K562 (cell line): ENCODE results near the gene TBC1D17. TPM values are rescaled to one million over a fixed set of nuclear protein-coding genes. Genes with fewer than 3 reads are reported as not detected.

Experiments
- ATAC-seq: fragments of 200-7000 bp; cut with Tn5 transposase; 3 replicates; pipeline ENCODE4 v1.9.1; 2020; ENCODE audit warnings: moderate library complexity
- BruUV-seq: library from RNA; stranded (reverse); fragments of 400-500 nt; replicated peaks from 2 replicates; lab custom pipeline; 2021; lab: Mats Ljungman, UMichigan
- CTCF ChIA-PET: fragments of 300-600 bp; formaldehyde crosslinking; extraction: SDS; loops from one replicate; lab custom pipeline; 2021; ENCODE audit warnings: low intra/inter-chr PET ratio; lab: Yijun Ruan, JAX
- POLR2A ChIA-PET: fragments of 300-600, 350-650 bp; sonication (Branson Sonifier 250); formaldehyde crosslinking; extraction: SDS; loops from one replicate; lab custom pipeline; 2021; ENCODE audit warnings: antibody characterized with exemption, inconsistent platforms; lab: Yijun Ruan, JAX
- DNase-seq, 4 experiments: peaks; one replicate each; pipeline versions ENCODE4 v3.0.0 to v3.0.0-alpha.2; 2011 to 2018; ENCODE audit warnings: low spot score in 3 of 4, mixed read lengths in 3 of 4; ENCODE audit errors: extremely low read depth in 1 of 4
- FAIRE-seq: peaks from 2 replicates; lab custom pipeline; 2011; peaks lifted over from hg19 to GRCh38; lab: Jason Lieb, UNC
- H2AFZ ChIP-seq: 2 replicates; pipeline ENCODE4 v1.6.0; 2011; ENCODE audit warnings: low read depth, low read length, control low read depth, inconsistent platforms
- H3K27ac ChIP-seq: fragments of 200-600 bp; 3 replicates; pipeline ENCODE4 v1.8.0; 2011; ENCODE audit warnings: low read depth, mild to moderate bottlenecking, control low read depth, inconsistent platforms, low read length, moderate library complexity, mixed read lengths; ENCODE audit errors: extremely low read depth
- H3K27me3 ChIP-seq, 2 experiments: fragments of 300-600 bp in 1 of 2; 2 replicates in 1 of 2; 3 replicates in 1 of 2; pipeline versions ENCODE4 v1.6.0 to v1.8.0; 2011; ENCODE audit warnings: inconsistent platforms in 2 of 2, low read length in 2 of 2, mild to moderate bottlenecking in 1 of 2, mixed read lengths in 1 of 2, moderate library complexity in 1 of 2; ENCODE audit not compliant: control insufficient read depth in 2 of 2, insufficient read depth in 2 of 2
- H3K36me3 ChIP-seq: fragments of 300-600 bp; 3 replicates; pipeline ENCODE4 v1.8.0; 2011; ENCODE audit warnings: mild to moderate bottlenecking, low read length, inconsistent platforms; ENCODE audit not compliant: control insufficient read depth, insufficient read depth
- H3K4me1 ChIP-seq, 2 experiments: fragments of 200-600 bp in 1 of 2; replicated peaks in 1 of 2; 2 replicates in 1 of 2; 3 replicates in 1 of 2; pipeline versions ENCODE4 v1.5.1 to v1.8.0; 2011; ENCODE audit warnings: inconsistent platforms in 2 of 2, low read length in 2 of 2, mild to moderate bottlenecking in 1 of 2, mixed read lengths in 1 of 2, moderate library complexity in 1 of 2; ENCODE audit not compliant: control insufficient read depth in 2 of 2, insufficient read depth in 2 of 2
- H3K4me2 ChIP-seq: 2 replicates; pipeline ENCODE4 v1.6.1; 2011; ENCODE audit warnings: low read length, control low read depth, inconsistent platforms, mixed read lengths; ENCODE audit not compliant: insufficient read depth
- H3K4me3 ChIP-seq: fragments of 200-600 bp; sonication (generic), shearing (Covaris generic); 2 replicates; pipeline ENCODE4 v1.5.1; 2016; ENCODE audit warnings: control low read depth, inconsistent platforms
- H3K79me2 ChIP-seq: fragments of 200-600 bp; 3 replicates; pipeline ENCODE4 v1.8.0; 2011; ENCODE audit warnings: low read length, inconsistent platforms; ENCODE audit not compliant: control insufficient read depth, insufficient read depth
- H3K9ac ChIP-seq, 2 experiments: 2 replicates each; pipeline versions ENCODE4 v1.6.0 to v1.6.1; 2011; ENCODE audit warnings: low read depth in 2 of 2, low read length in 2 of 2, control low read depth in 1 of 2, inconsistent platforms in 1 of 2, mild to moderate bottlenecking in 1 of 2, mixed read lengths in 1 of 2; ENCODE audit not compliant: insufficient read depth in 1 of 2
- H3K9me1 ChIP-seq: one replicate; pipeline ENCODE4 v1.6.0; 2011; ENCODE audit warnings: inconsistent platforms, mild to moderate bottlenecking, low read length, moderate library complexity; ENCODE audit not compliant: control insufficient read depth, insufficient read depth
- H3K9me3 ChIP-seq: replicated peaks from 2 replicates; pipeline ENCODE4 v1.5.1; 2011; ENCODE audit warnings: low read depth, low read length, inconsistent platforms; ENCODE audit not compliant: control insufficient read depth, insufficient read depth
- H4K20me1 ChIP-seq: replicated peaks from 2 replicates; pipeline ENCODE4 v1.6.1; 2011; ENCODE audit warnings: low read length, inconsistent platforms, mixed read lengths; ENCODE audit not compliant: control insufficient read depth, insufficient read depth
- CBFA2T3 ChIP-seq: fragments of 450-650 bp; IDR thresholded peaks from 2 replicates; pipeline ENCODE4 v1.6.1; 2017
- ELF1 ChIP-seq: fragments of 200-800 bp; sonication (Bioruptor generic); IDR thresholded peaks from 2 replicates; pipeline ENCODE4 v1.6.1; 2016; ENCODE audit warnings: missing genetic modification characterization, missing compliant biosample characterization
- GTF2E2 ChIP-seq: fragments of 200-800 bp; sonication (Bioruptor generic); IDR thresholded peaks from 2 replicates; pipeline ENCODE4 v1.6.1; 2016; ENCODE audit warnings: missing genetic modification characterization, missing compliant biosample characterization
- HCFC1 ChIP-seq: IDR thresholded peaks from 2 replicates; pipeline ENCODE4 v1.6.1; 2012; ENCODE audit warnings: low read depth, low read length, improper control_type of control experiment
- HDAC6 ChIP-seq: IDR thresholded peaks from 2 replicates; pipeline ENCODE4 v1.6.1; 2012; ENCODE audit warnings: low read depth, mild to moderate bottlenecking, control low read depth, inconsistent platforms, low read length, moderate library complexity
- HDAC8 ChIP-seq: fragments of 450-650 bp; IDR thresholded peaks from 2 replicates; pipeline ENCODE4 v1.6.1; 2016; ENCODE audit warnings: mild to moderate bottlenecking, missing genetic modification characterization, moderate library complexity, missing compliant biosample characterization
- HMBOX1 ChIP-seq: sonication (generic); IDR thresholded peaks from 2 replicates; pipeline ENCODE4 v1.6.1; 2016
- MCM5 ChIP-seq: fragments of 450-650 bp; IDR thresholded peaks from 2 replicates; pipeline ENCODE4 v1.6.1; 2016; ENCODE audit warnings: low read depth
- NELFE ChIP-seq: IDR thresholded peaks from 2 replicates; pipeline ENCODE4 v1.6.1; 2011; ENCODE audit warnings: mild to moderate bottlenecking; ENCODE audit not compliant: insufficient read depth, insufficient read length
- NR0B1 ChIP-seq: fragments of 450-650 bp; IDR thresholded peaks from one replicate; pipeline ENCODE4 v1.6.1; 2018; ENCODE audit warnings: mild to moderate bottlenecking, moderate library complexity; ENCODE audit not compliant: partially characterized antibody
- XRCC4 ChIP-seq: IDR thresholded peaks from one replicate; pipeline ENCODE4 v1.6.1; 2011; ENCODE audit not compliant: insufficient read depth, insufficient read length; ENCODE audit errors: extremely low read depth
- ZBTB7A ChIP-seq: IDR thresholded peaks from 2 replicates; pipeline ENCODE4 v1.6.1; 2011; ENCODE audit warnings: low read depth, mild to moderate bottlenecking, low read length, moderate library complexity, borderline replicate concordance; ENCODE audit not compliant: control insufficient read depth
- ZNF507 ChIP-seq: conservative IDR thresholded peaks from 2 replicates; pipeline ENCODE4 v1.6.1; 2017; ENCODE audit warnings: missing genetic modification characterization, missing compliant biosample characterization
- ZNF740 ChIP-seq, 3 experiments: fragments of 200-800 bp in 1 of 3; sonication (Bioruptor generic) in 1 of 3; sonication (generic) in 1 of 3; formaldehyde crosslinking in 1 of 3; IDR thresholded peaks; 2 replicates each; pipeline versions ENCODE4 v1.6.1 to v1.8.0; 2016 to 2022; ENCODE audit warnings: mild to moderate bottlenecking in 2 of 3, missing compliant biosample characterization in 2 of 3, missing genetic modification characterization in 2 of 3, missing genetic modification reagents in 1 of 3
- WGBS: fragments of 100-300 bp; shearing (Covaris generic); methylation state at CpG from one replicate; pipeline ENCODE4 v1.1.6; 2016; ENCODE audit warnings: low coverage, mixed read lengths; ENCODE audit not compliant: insufficient coverage; ENCODE audit errors: missing lambda C conversion rate; 5-methylcytosine and 5-hydroxymethylcytosine counted together
- in situ Hi-C: fragments of 300-500 bp; cut with MboI; formaldehyde crosslinking; loops from 4 replicates; pipeline ENCODE4 v1.15.0; 2018; ENCODE audit warnings: inconsistent platforms, mixed read lengths
- intact Hi-C: fragments of 100-400 bp; cut with micrococcal nuclease; formaldehyde crosslinking; loops from 2 replicates; pipeline ENCODE4 v1.14.2; 2022
- polyA plus RNA-seq, 8 experiments: library from polyadenylated mRNA; depleted of rRNA in 4 of 8; stranded (reverse) in 5 of 8; unstranded in 3 of 8; fragments of >200 nt; fragmentation: Nextera tagmentation in 2 of 8; fragmentation: Illumina TruSeq in 1 of 8; extraction: Ambion mirVana in 2 of 8; extraction: Trizol in 1 of 8; gene quantifications; 2 replicates each; pipeline versions ENCODE4 v1.2.1 to v1.2.3, GENCODE V29; 2011 to 2014; ENCODE audit warnings: inconsistent platforms in 1 of 8, missing spikeins in 1 of 8
- total RNA-seq, 7 experiments: library from RNA; depleted of rRNA in 6 of 7; stranded (reverse); fragments of >200 nt in 6 of 7; fragmentation: Illumina TruSeq in 2 of 7; extraction: Trizol in 2 of 7; gene quantifications; 2 replicates each; pipeline versions ENCODE4 v1.2.1 to v1.2.3, GENCODE V29; 2011 to 2021; ENCODE audit warnings: low replicate concordance in 1 of 7

Gene TBC1D17
- total and polyA plus RNA-seq, 9 of the 15 experiments (the other 6 are each of a cell fraction or from before 2014, with no cell fraction given) = 0.42 to 16.0 (median 3.8) TPM

- ChIA-PET POLR2A (interaction anchor here (0.8 to 1.6 kb wide), 3 partner anchors 12 to 145 kb away, joined by 3 to 11 read pairs (median 4); partner anchors contain the start of genes AKT1S1, ATF5, NUP62 and TBC1D17), CTCF (interaction anchor here (0.6 to 0.7 kb wide), 2 partner anchors 53 to 355 kb away, joined by 5 to 6 read pairs; no protein-coding TSS in a partner anchor)
- FAIRE-seq = peak; percentile 29
- 56% methylated on average over 17 of the region's 23 CpGs for WGBS
- Histone ChIP-seq H4K20me1 (no peaks in the 10 kb centered on the region), H3K9ac (peak overlapping the region; percentile 74 to 90), H3K9me3 (no peaks in the 10 kb centered on the region), H3K4me1 (peaks cover 12 to 52% of the 10 kb centered on the region in 2 experiments), H3K4me3 (no peak overlapping the region), H2AFZ (peak overlapping the region; percentile 100), H3K27ac (peak overlapping the region; percentile 89), H3K4me2 (peak overlapping the region; percentile 92), H3K27me3 (no peaks in the 10 kb centered on the region; a peak in 1 of 5 replicates), H3K36me3 (peaks cover 8% of the 10 kb centered on the region; the same call in 2 of the 3 replicates), H3K79me2 (no peaks in the 10 kb centered on the region), H3K9me1 (peaks cover 3% of the 10 kb centered on the region)
- TSS peak; percentile 81 for BruUV-seq
- in situ Hi-C loops (no loop called here), intact Hi-C loops (no loop called here)
- DNase-seq = peak in 1 of 4 experiments; percentile 30
- no peak for ATAC-seq
- TF ChIP-seq GTF2E2 (tag) (0 out of 2 replicates have a peak, but pooled peaks have one; percentile 18), HCFC1 (no peak), ZNF507 (tag) (no peak), ZNF740 (CRISPR knock-in tag; IDR thresholded peaks at IDR 0.05) (peak; percentile 54; the same call in 1 of the 2 replicates), ZNF740 (tag; IDR thresholded peaks at IDR 0.05) (no peak), NELFE (no peak), XRCC4 (no peak), NR0B1 (no peak), HDAC6 (no peak), ELF1 (tag) (0 out of 2 replicates have a peak, but pooled peaks have one; percentile 13), ZBTB7A (peak; percentile 12; the same call in 1 of the 2 replicates), CBFA2T3 (no peak), HMBOX1 (no peak), HDAC8 (tag) (no peak), MCM5 (no peak)
These were observed 11.7 kb downstream of the TBC1D17 start for GRCh38 chr19:49889038-49889686.
